HG03439 (cell line): ENCODE data around the gene CHADL.
"Not testable (repeated sequence)": the region's sequence is repeated elsewhere in the genome, so short reads cannot be mapped to it uniquely, and the experiment has no call there.

Experiments used
- ATAC-seq: cut with Tn5 transposase; IDR thresholded peaks from one replicate; pipeline ENCODE4 v1.9.1; 2021; ENCODE audit warnings: mild to moderate bottlenecking, moderate library complexity; ENCODE audit not compliant: unreplicated experiment

Gene CHADL, protein sequence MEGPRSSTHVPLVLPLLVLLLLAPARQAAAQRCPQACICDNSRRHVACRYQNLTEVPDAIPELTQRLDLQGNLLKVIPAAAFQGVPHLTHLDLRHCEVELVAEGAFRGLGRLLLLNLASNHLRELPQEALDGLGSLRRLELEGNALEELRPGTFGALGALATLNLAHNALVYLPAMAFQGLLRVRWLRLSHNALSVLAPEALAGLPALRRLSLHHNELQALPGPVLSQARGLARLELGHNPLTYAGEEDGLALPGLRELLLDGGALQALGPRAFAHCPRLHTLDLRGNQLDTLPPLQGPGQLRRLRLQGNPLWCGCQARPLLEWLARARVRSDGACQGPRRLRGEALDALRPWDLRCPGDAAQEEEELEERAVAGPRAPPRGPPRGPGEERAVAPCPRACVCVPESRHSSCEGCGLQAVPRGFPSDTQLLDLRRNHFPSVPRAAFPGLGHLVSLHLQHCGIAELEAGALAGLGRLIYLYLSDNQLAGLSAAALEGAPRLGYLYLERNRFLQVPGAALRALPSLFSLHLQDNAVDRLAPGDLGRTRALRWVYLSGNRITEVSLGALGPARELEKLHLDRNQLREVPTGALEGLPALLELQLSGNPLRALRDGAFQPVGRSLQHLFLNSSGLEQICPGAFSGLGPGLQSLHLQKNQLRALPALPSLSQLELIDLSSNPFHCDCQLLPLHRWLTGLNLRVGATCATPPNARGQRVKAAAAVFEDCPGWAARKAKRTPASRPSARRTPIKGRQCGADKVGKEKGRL

DNA sequence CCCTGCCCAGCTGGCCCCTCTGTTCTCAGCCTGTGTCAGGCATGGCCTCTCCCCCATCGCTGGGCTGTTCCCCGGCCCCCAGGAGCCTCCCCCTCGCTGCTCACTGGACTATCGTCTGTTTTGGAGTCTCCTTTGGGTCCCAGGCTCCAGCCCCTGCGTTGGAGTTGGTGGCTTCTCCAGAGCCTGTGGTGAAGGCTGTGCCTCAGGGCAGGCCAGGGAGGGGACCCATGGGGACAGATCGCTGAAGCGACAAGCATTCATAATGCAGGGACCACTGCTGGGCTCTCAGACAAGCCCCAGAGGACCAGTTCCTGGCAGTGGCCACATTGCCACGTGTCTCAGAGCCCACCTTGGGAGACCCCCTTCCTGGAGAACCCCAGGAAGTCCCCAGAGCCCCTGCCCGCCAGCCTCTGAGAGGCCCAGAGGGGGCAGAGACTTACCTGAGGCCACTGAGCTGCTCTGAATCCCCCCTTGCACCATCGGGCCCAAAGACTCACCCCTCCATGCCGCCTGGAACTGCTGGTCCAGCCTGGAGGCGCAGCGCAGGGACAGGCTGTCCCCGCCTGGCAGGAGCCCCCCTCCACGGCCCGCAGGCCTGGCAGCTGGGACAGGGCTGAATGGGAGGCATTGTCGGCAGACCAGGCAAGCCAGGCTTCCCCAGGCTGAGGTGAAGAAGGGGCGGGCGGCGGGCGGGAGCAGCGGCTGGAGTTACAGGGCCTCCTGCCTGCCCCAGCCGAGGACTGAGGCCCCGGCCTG lies at the start of gene CHADL:
CHADL (minus strand) TSS at position 555 of the 756 bp plus-strand sequence; CDS start at position 505, 50 bp downstream.
- ATAC-seq = no peak

GRCh38 chr22:41289671-41290070 lies 48.9 kb upstream of the CHADL start:
- no peak for ATAC-seq

DNA sequence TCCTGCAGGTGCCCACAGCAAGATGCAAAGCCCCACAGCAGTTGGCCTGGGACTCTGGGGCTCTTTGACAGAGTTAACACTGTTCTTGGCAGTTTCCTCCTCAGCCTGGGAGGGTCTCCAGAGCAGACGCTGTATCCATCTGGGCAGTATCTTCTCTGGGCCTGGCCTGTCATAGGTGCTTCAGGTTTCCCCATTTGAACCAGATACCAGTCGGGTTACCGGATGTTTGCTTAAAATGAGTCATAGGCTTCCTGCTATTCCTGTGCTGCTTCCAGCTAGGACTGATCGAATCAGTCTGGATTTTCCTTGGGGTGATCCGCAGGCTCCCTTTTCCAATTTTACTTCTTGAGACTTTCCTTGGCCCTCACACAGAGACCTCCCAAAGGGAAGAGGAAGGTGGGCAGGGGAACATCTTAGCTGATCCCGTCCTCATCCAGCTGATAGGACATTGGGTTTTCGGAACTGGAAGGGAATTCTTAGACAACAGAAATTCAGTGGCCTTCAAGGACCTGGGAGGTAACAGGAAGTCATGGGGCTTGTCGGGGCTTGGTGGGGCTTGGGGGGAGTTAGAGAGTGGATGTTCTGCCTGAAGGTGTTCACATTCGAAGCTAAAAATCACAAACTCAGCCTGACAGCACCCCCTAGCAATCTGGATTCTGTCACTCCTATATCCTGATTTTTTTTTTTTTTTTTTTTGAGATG lies 47.7 kb upstream of the CHADL start:
- ATAC-seq = no peak

GRCh38 chr22:41286639-41287091 lies 45.9 kb upstream of the CHADL start:
- ATAC-seq = peak; percentile 7

DNA sequence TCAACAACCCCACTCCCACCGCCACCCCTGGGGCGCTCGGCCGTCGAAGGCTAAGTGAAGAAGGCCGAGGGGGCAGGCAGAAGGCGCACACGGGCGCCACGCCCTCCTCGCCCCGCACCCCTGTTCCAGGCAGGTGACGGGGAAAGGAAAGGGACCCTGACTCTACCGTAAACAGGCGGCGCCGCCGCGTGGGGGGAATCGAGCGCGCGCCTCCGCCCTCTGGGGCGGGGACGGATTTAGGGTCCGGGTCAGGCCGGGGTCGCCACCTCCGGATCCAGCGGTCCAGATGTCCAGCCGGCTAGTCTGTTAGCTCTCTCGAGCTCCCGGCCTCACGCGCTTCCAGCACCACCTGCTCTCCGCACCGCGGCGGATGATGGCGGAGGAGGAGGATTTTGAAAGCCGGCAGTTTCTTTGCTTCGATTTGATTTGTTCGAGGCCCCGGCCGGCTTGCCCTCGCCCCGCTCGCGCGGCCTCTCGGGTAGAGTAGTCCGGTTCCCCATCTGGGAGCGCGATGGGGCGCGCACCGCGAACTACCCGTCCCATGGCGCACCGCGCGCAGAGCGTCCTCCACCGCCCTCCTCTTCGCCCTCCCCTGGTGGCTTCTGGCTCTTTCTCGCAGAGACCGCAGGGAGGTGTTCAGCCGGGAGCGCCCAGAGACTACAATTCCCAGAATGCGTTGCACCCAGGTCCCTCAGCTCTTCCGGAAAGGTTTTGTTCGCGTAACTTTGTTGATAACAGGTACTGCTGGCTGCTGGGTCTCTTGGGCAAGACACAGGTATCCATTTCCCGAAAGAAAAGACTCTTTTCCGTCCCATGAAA lies 45.3 kb upstream of the CHADL start, which contains the start of gene RANGAP1:
RANGAP1 (minus strand) TSS at position 368 of the 819 bp plus-strand sequence. CDS start 5,143 bp downstream, outside the sequence.
- ATAC-seq = peak; percentile 96

- ATAC-seq = peak; percentile 13
These were observed 44.7 kb upstream of the CHADL start for GRCh38 chr22:41285441-41285819.

DNA sequence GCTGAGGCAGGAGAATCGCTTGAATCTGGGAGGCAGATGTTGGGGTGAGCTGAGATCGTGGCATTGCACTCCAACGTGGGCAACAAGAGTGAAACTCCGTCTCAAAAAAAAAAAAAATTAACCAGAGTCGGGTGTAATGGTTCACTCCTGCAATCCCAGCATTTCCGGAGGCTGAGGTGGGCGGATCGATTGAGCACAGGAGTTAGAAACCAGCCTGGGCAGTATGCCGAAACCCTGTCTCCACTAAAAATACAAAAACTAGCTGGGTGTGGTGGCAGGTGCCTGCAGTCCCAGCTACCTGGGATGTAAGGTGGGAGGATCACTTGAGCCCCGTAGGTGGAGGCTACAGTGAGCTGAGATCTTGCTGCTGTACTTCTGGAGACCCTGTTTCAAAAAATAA lies 43.7 kb upstream of the CHADL start:
- no peak for ATAC-seq

GRCh38 chr22:41280854-41281253 lies 40.1 kb upstream of the CHADL start:
- no peak for ATAC-seq

GRCh38 chr22:41280065-41280464 lies 39.3 kb upstream of the CHADL start:
- ATAC-seq = no peak

DNA sequence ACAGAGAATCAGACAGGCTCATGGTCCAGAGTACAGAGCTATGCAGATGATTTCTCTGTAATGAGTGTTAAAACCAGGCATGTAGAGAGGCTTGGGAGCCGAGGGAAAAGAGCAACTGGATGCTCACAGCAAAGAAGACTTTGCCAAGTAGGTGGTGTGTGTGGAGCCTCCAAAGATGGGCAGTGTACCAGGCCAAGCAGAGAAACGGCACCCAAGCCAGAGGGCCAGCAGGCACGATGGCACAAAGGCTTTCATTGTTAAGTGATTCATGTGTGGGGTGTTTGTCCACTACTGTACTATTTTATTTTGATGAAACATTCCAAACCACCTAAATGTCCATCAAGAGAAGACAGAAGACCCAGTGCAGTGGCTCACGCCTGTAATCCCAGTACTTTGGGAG lies 34.1 kb upstream of the CHADL start:
- ATAC-seq = no peak

DNA sequence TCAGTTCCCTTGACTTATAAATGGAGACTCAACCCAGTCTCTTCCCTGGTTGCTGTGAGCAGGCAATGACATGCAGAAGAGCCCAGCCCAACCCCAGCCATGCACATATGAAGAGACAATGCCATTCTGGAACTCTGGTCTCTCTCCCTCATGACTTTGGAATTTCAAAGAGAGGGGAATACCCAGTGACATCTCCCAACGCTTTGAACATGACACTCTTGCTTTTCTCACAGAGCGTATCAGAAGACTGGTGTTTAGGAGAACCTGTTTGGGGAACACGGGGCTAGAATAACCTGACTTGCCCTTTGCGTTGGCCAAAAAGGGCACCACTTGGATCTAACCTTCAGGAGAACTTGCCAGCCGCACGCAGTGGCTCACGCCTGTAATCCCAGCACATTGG lies 32.4 kb upstream of the CHADL start:
- no peak for ATAC-seq

GRCh38 chr22:41271787-41272186 lies 31.1 kb upstream of the CHADL start:
- ATAC-seq = no peak

GRCh38 chr22:41267958-41268357 lies 27.2 kb upstream of the CHADL start:
- ATAC-seq = no peak

DNA sequence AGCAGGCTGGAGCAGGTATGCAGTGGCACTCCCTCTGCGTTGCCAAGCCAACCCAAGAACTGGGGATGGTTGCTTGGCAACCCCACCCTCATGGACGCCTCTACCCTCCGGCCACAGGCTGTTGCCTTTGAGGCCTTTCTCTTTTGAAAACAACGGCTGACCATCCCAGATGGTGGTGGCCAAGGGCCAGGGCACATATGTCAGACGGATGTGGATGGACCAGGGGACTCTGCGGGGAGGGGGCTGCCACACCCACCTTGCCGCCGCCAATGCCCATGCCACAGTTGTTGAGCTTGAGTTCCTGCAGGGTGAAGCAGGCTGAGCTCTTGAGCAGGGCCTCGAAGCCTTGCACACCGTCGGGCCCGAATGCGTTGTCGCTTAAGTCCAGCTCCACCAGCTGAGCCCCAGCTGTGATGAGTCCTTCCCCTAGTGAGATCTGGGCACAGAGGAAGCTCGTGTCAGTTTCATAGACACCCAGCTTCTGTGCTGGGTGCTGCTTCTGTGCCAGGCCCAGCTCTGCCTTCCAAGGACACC lies 23.7 kb upstream of the CHADL start:
- no peak for ATAC-seq

- ATAC-seq = no peak
These were observed 23.0 kb upstream of the CHADL start for GRCh38 chr22:41263704-41264103.

GRCh38 chr22:41262250-41262765 lies 21.6 kb upstream of the CHADL start:
- ATAC-seq = no peak

GRCh38 chr22:41261541-41262249 lies 21.0 kb upstream of the CHADL start:
- ATAC-seq = no peak

DNA sequence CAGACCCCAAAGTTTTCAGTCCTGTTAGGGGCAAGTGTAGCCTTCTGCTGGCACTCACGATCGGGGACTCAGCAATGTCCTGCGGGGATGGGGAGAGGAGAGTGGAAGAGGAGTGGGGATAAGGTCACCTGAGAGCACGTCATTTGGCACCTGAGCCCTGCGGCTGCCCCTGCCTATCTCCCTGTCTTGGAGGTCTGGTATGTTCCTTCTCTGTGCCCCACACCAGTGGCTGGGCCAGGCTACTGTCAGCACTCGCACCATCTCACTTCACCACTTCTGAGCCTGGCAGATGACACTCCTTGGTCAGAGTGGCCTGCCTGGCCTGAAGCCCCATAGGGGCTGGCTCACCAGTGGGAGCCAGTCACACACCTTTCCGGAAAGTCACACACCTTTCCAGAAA lies 20.1 kb upstream of the CHADL start:
- ATAC-seq = no peak

GRCh38 chr22:41259756-41260155 lies 19.0 kb upstream of the CHADL start:
- not testable (repeated sequence) for ATAC-seq
